Activated naive CD4-positive, alpha-beta T cell treated with anti-CD3 and anti-CD28 coated beads, Interleukin-2, amount 50 U/mL, for 24 hours (primary cell): Measurements from ENCODE around the gene CYP26B1.
A peak's percentile ranks its signal among the peaks of the same experiment; 100 is the strongest.

ENCODE experiments used
- H3K27ac Mint-ChIP-seq: one replicate; pipeline ENCODE4 v1.8.0; 2021; ENCODE audit warnings: mild to moderate bottlenecking, mixed read lengths
- H3K27me3 Mint-ChIP-seq: one replicate; pipeline ENCODE4 v1.8.0; 2021; ENCODE audit warnings: mixed read lengths
- H3K36me3 Mint-ChIP-seq: one replicate; pipeline ENCODE4 v1.8.0; 2021; ENCODE audit warnings: mixed read lengths
- H3K4me1 Mint-ChIP-seq: one replicate; pipeline ENCODE4 v1.8.0; 2021; ENCODE audit warnings: mixed read lengths
- H3K4me3 Mint-ChIP-seq: one replicate; pipeline ENCODE4 v1.8.0; 2021; ENCODE audit warnings: mild to moderate bottlenecking, mixed read lengths
- H3K9me3 Mint-ChIP-seq: one replicate; pipeline ENCODE4 v1.8.0; 2021; ENCODE audit warnings: mixed read lengths

The CYP26B1 gene

GRCh38 chr2:72148003-72148836, 558 bp upstream of the CYP26B1 start:
- Mint-ChIP-seq H3K4me1 (peaks cover 48% of the 10 kb centered on the region), H3K36me3 (peaks cover 2% of the 10 kb centered on the region), H3K27me3 (peaks cover 52% of the 10 kb centered on the region), H3K9me3 (no peaks in the 10 kb centered on the region), H3K4me3 (peak overlapping the region; percentile 92), H3K27ac (peak overlapping the region; percentile 81)

- Mint-ChIP-seq H3K4me3 (peak overlapping the region; percentile 68), H3K27ac (peak overlapping the region; percentile 27), H3K9me3 (no peaks in the 10 kb centered on the region), H3K27me3 (peaks cover 57% of the 10 kb centered on the region), H3K4me1 (peaks cover 48% of the 10 kb centered on the region), H3K36me3 (peaks cover 2% of the 10 kb centered on the region)
Measured at GRCh38 chr2:72146347-72147302, 1.0 kb downstream of the CYP26B1 start.

- Mint-ChIP-seq H3K36me3 (peaks cover 2% of the 10 kb centered on the region), H3K4me1 (peaks cover 48% of the 10 kb centered on the region), H3K27ac (no peak overlapping the region), H3K27me3 (peaks cover 51% of the 10 kb centered on the region), H3K9me3 (no peaks in the 10 kb centered on the region), H3K4me3 (peak overlapping the region; percentile 79)
Measured at GRCh38 chr2:72145658-72146329, 1.9 kb downstream of the CYP26B1 start.

GRCh38 chr2:72145289-72145657, 2.4 kb downstream of the CYP26B1 start:
- no peaks in the 10 kb centered on the region for H3K9me3 Mint-ChIP-seq

GRCh38 chr2:72144632-72145288, 2.9 kb downstream of the CYP26B1 start:
- H3K4me3 Mint-ChIP-seq = peak overlapping the region; percentile 70
- peaks cover 41% of the 10 kb centered on the region for H3K4me1 Mint-ChIP-seq
- H3K27me3 Mint-ChIP-seq = peaks cover 42% of the 10 kb centered on the region
- H3K36me3 Mint-ChIP-seq = peaks cover 2% of the 10 kb centered on the region
- H3K27ac Mint-ChIP-seq = no peak overlapping the region
- no peaks in the 10 kb centered on the region for H3K9me3 Mint-ChIP-seq

More at GRCh38 chr2:72145289-72145657, 2.4 kb downstream of the CYP26B1 start:
- Mint-ChIP-seq H3K27ac (no peak overlapping the region), H3K36me3 (peaks cover 2% of the 10 kb centered on the region), H3K4me3 (peak overlapping the region; percentile 79), H3K4me1 (peaks cover 46% of the 10 kb centered on the region), H3K27me3 (peaks cover 48% of the 10 kb centered on the region)

- peaks cover 2% of the 10 kb centered on the region for H3K36me3 Mint-ChIP-seq
Measured at GRCh38 chr2:72144274-72144631, 3.4 kb downstream of the CYP26B1 start.

GRCh38 chr2:72143441-72144273, 4.0 kb downstream of the CYP26B1 start:
- H3K36me3 Mint-ChIP-seq = peaks cover 1% of the 10 kb centered on the region
- peak overlapping the region; percentile 60 for H3K4me3 Mint-ChIP-seq
- H3K27ac Mint-ChIP-seq = no peak overlapping the region
- peaks cover 33% of the 10 kb centered on the region for H3K27me3 Mint-ChIP-seq
- H3K9me3 Mint-ChIP-seq = no peaks in the 10 kb centered on the region
- peaks cover 30% of the 10 kb centered on the region for H3K4me1 Mint-ChIP-seq

More at GRCh38 chr2:72144274-72144631, 3.4 kb downstream of the CYP26B1 start:
- Mint-ChIP-seq H3K27me3 (peaks cover 37% of the 10 kb centered on the region), H3K4me1 (peaks cover 36% of the 10 kb centered on the region), H3K27ac (no peak overlapping the region), H3K4me3 (peak overlapping the region; percentile 60), H3K9me3 (no peaks in the 10 kb centered on the region)

GRCh38 chr2:72142570-72143440, 4.9 kb downstream of the CYP26B1 start:
- Mint-ChIP-seq H3K9me3 (no peaks in the 10 kb centered on the region), H3K4me3 (no peak overlapping the region), H3K27me3 (peaks cover 28% of the 10 kb centered on the region), H3K36me3 (no peaks in the 10 kb centered on the region), H3K4me1 (peaks cover 23% of the 10 kb centered on the region), H3K27ac (no peak overlapping the region)

- H3K4me3 Mint-ChIP-seq = no peak overlapping the region
- no peaks in the 10 kb centered on the region for H3K9me3 Mint-ChIP-seq
- no peaks in the 10 kb centered on the region for H3K36me3 Mint-ChIP-seq
- peaks cover 27% of the 10 kb centered on the region for H3K27me3 Mint-ChIP-seq
- H3K27ac Mint-ChIP-seq = no peak overlapping the region
- H3K4me1 Mint-ChIP-seq = peaks cover 21% of the 10 kb centered on the region
Measured at GRCh38 chr2:72141881-72142451, 5.7 kb downstream of the CYP26B1 start.

- Mint-ChIP-seq H3K9me3 (no peaks in the 10 kb centered on the region), H3K27ac (no peak overlapping the region), H3K4me1 (peaks cover 14% of the 10 kb centered on the region), H3K36me3 (no peaks in the 10 kb centered on the region), H3K4me3 (no peak overlapping the region), H3K27me3 (peaks cover 20% of the 10 kb centered on the region)
Measured at GRCh38 chr2:72141032-72141645, 6.5 kb downstream of the CYP26B1 start.

GRCh38 chr2:72140621-72140960, 7.1 kb downstream of the CYP26B1 start:
- H3K36me3 Mint-ChIP-seq = no peaks in the 10 kb centered on the region
- H3K4me1 Mint-ChIP-seq = peaks cover 11% of the 10 kb centered on the region
- H3K27ac Mint-ChIP-seq = no peak overlapping the region
- H3K27me3 Mint-ChIP-seq = peaks cover 17% of the 10 kb centered on the region
- no peak overlapping the region for H3K4me3 Mint-ChIP-seq
- no peaks in the 10 kb centered on the region for H3K9me3 Mint-ChIP-seq

- no peak overlapping the region for H3K27ac Mint-ChIP-seq
- no peak overlapping the region for H3K4me3 Mint-ChIP-seq
- peaks cover 15% of the 10 kb centered on the region for H3K27me3 Mint-ChIP-seq
- peaks cover 8% of the 10 kb centered on the region for H3K4me1 Mint-ChIP-seq
- no peaks in the 10 kb centered on the region for H3K9me3 Mint-ChIP-seq
- H3K36me3 Mint-ChIP-seq = no peaks in the 10 kb centered on the region
Measured at GRCh38 chr2:72139874-72140620, 7.6 kb downstream of the CYP26B1 start.
